Chondrocyte (in vitro differentiated cells): ENCODE results near the gene ZSWIM5. TPM values are rescaled to one million over a fixed set of nuclear protein-coding genes. Genes with fewer than 3 reads are reported as not detected.
A peak's percentile ranks its signal among the peaks of the same experiment; 100 is the strongest.
"Not testable (repeated sequence)": the region's sequence is repeated elsewhere in the genome, so short reads cannot be mapped to it uniquely, and the experiment has no call there.

Experiments used
- DNase-seq: peaks from one replicate; pipeline ENCODE4 v3.0.0; 2021; ENCODE audit warnings: mixed read lengths, low spot score
- H3K27ac Mint-ChIP-seq: one replicate; pipeline ENCODE4 v1.8.0; 2021; ENCODE audit warnings: mild to moderate bottlenecking, moderate library complexity, mixed read lengths; ENCODE audit not compliant: unreplicated experiment
- H3K27me3 Mint-ChIP-seq: 2 replicates; pipeline ENCODE4 v1.8.0; 2021; ENCODE audit warnings: low read depth, mixed read lengths
- H3K36me3 Mint-ChIP-seq: 2 replicates; pipeline ENCODE4 v1.8.0; 2021; ENCODE audit warnings: low read depth, mixed read lengths
- H3K4me1 Mint-ChIP-seq: 2 replicates; pipeline ENCODE4 v1.8.0; 2021; ENCODE audit warnings: low read depth, mild to moderate bottlenecking, mixed read lengths
- H3K4me3 Mint-ChIP-seq: one replicate; pipeline ENCODE4 v1.8.0; 2021; ENCODE audit warnings: mild to moderate bottlenecking, moderate library complexity, mixed read lengths; ENCODE audit not compliant: unreplicated experiment
- H3K9me3 Mint-ChIP-seq: 2 replicates; pipeline ENCODE4 v1.8.0; 2021; ENCODE audit warnings: low read depth, mixed read lengths
- CTCF ChIP-seq: fragments of 200-600 bp; sonication (generic); IDR thresholded peaks from 2 replicates; pipeline ENCODE4 v1.5.0; 2021; ENCODE audit warnings: antibody characterized with exemption, mild to moderate bottlenecking, moderate library complexity
- long read RNA-seq: library from polyadenylated mRNA; stranded (forward); transcript quantifications from one replicate; pipeline ENCODE4 v2.0.0, GENCODE V29; 2021
- total RNA-seq: library from RNA; stranded (reverse); gene quantifications from 3 replicates; pipeline ENCODE4 v1.2.1, GENCODE V29; 2021

The ZSWIM5 gene
- total RNA-seq: 0.51 to 1.1 TPM (median 1.0 TPM) in 3 replicates
- long read RNA-seq: 0 reads

- H3K27ac Mint-ChIP-seq: peak within 1 kb of the TSS; percentile 53
- no peaks in the 10 kb centered on the region for H3K36me3 Mint-ChIP-seq
- peak within 1 kb of the TSS; percentile 78 for H3K4me3 Mint-ChIP-seq
- DNase-seq: no peak
- peaks cover 31% of the 10 kb centered on the region for H3K27me3 Mint-ChIP-seq
- H3K9me3 Mint-ChIP-seq: no peaks in the 10 kb centered on the region
- H3K4me1 Mint-ChIP-seq: peaks cover 13% of the 10 kb centered on the region
- TF ChIP-seq CTCF: no peak
These were observed at the start of gene ZSWIM5 for GRCh38 chr1:45205910-45206721. Gene ZSWIM5, minus strand, starts transcription at chr1:45206605. Its CDS starts 255 bp downstream, at chr1:45206350.

DNA sequence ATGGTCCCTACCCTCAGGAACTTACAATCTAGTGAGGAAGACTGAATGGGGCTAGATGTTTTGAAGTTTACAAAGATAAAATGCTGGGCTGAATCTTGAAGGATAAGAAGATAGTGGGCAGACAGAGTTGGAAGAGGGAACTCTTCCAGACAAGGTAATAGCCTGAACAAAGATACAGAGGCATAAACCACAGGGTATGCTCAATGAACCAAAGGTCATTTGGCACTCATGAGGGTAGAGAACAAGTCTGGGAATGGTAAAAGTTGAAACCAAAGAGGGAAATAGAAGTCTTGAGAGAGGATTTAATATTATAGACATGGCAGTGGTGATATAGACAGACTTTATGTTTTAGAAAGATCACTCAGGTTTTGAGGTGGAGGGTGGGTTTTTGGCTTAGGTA is 48.1 kb upstream of the ZSWIM5 start:
- Mint-ChIP-seq H3K9me3 (peaks cover 15% of the 10 kb centered on the region), H3K4me3 (no peak overlapping the region), H3K27ac (no peak overlapping the region), H3K36me3 (peaks cover 8% of the 10 kb centered on the region), H3K4me1 (no peaks in the 10 kb centered on the region), H3K27me3 (peaks cover 14% of the 10 kb centered on the region)
- no peak for DNase-seq
- no peak for TF ChIP-seq CTCF

GRCh38 chr1:45250544-45250943 is 44.1 kb upstream of the ZSWIM5 start:
- no peak for TF ChIP-seq CTCF
- no peak overlapping the region for H3K4me3 Mint-ChIP-seq
- no peaks in the 10 kb centered on the region for H3K36me3 Mint-ChIP-seq
- H3K4me1 Mint-ChIP-seq: peaks cover 6% of the 10 kb centered on the region
- no peak overlapping the region for H3K27ac Mint-ChIP-seq
- peaks cover 6% of the 10 kb centered on the region for H3K9me3 Mint-ChIP-seq
- peaks cover 14% of the 10 kb centered on the region for H3K27me3 Mint-ChIP-seq
- DNase-seq: no peak

GRCh38 chr1:45248004-45248403 is 41.6 kb upstream of the ZSWIM5 start:
- not testable (repeated sequence) for H3K27ac Mint-ChIP-seq, DNase-seq, H3K9me3 Mint-ChIP-seq, H3K4me1 Mint-ChIP-seq, H3K36me3 Mint-ChIP-seq, H3K4me3 Mint-ChIP-seq
- H3K27me3 Mint-ChIP-seq: peaks cover 11% of the 10 kb centered on the region

- H3K27me3 Mint-ChIP-seq: peaks cover 6% of the 10 kb centered on the region
- H3K9me3 Mint-ChIP-seq: peaks cover 11% of the 10 kb centered on the region
- H3K4me1 Mint-ChIP-seq: peaks cover 6% of the 10 kb centered on the region
- H3K36me3 Mint-ChIP-seq: no peaks in the 10 kb centered on the region
- H3K27ac Mint-ChIP-seq: peak overlapping the region; percentile 54
- no peak overlapping the region for H3K4me3 Mint-ChIP-seq
- TF ChIP-seq CTCF: no peak
- no peak for DNase-seq
These were observed 40.4 kb upstream of the ZSWIM5 start for GRCh38 chr1:45246760-45247159.

DNA sequence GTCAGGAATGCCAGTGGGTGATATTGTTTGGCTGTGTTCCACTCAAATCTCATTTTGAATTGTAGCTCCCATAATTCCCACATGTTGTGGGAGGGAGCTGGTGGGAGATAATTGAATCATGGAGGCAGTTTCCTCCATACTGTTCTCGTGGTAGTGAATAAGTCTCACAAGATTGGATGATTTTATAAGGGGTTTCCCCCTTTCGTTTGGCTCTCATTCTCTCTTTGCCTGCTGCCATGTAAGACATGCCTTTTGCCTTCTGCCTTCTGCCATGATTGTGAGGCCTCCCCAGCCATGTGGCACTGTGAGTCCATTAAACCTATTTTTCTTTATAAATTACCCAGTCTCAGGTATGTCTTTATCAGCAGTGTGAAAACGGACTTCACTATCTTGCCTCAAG is 40.0 kb upstream of the ZSWIM5 start:
- H3K9me3 Mint-ChIP-seq: peaks cover 11% of the 10 kb centered on the region
- not testable (repeated sequence) for H3K27me3 Mint-ChIP-seq, DNase-seq, H3K4me1 Mint-ChIP-seq, H3K4me3 Mint-ChIP-seq, H3K36me3 Mint-ChIP-seq
- peak overlapping the region; percentile 52 for H3K27ac Mint-ChIP-seq
